DOHH2 (cell line): Measurements from ENCODE around the gene CMTM4.
A peak's percentile ranks its signal among the peaks of the same experiment; 100 is the strongest.
"Not testable (repeated sequence)": the region's sequence is repeated elsewhere in the genome, so short reads cannot be mapped to it uniquely, and the experiment has no call there.

Source experiments
- H3F3A ChIP-seq: fragments of 200-600 bp; sonication (generic), shearing (Covaris generic); 2 replicates; pipeline ENCODE4 v1.6.0; 2016; ENCODE audit warnings: antibody characterized with exemption, mild to moderate bottlenecking; ENCODE audit not compliant: control insufficient read depth, insufficient read depth
- H3K27ac ChIP-seq: fragments of 200-600 bp; sonication (generic); 2 replicates; pipeline ENCODE4 v1.5.1; 2014; ENCODE audit warnings: low read depth, mild to moderate bottlenecking, low read length, moderate library complexity
- H3K27me3 ChIP-seq: fragments of 200-600 bp; sonication (generic); 2 replicates; pipeline ENCODE4 v1.6.1; 2014; ENCODE audit warnings: mild to moderate bottlenecking, low read length, mixed read lengths; ENCODE audit not compliant: control insufficient read depth
- H3K36me3 ChIP-seq: fragments of 200-600 bp; sonication (generic); 2 replicates; pipeline ENCODE4 v1.6.1; 2014; ENCODE audit warnings: mild to moderate bottlenecking, low read length, moderate library complexity, mixed read lengths; ENCODE audit not compliant: control insufficient read depth
- H3K4me1 ChIP-seq: fragments of 200-600 bp; sonication (generic); 2 replicates; pipeline ENCODE4 v1.6.1; 2014; ENCODE audit warnings: mild to moderate bottlenecking, low read length, mixed read lengths; ENCODE audit not compliant: control insufficient read depth
- H3K4me2 ChIP-seq: fragments of 200-600 bp; sonication (generic); 2 replicates; pipeline ENCODE4 v1.6.0; 2014; ENCODE audit warnings: mild to moderate bottlenecking, low read length, moderate library complexity
- H3K4me3 ChIP-seq: fragments of 200-600 bp; sonication (generic); 2 replicates; pipeline ENCODE4 v1.5.1; 2014; ENCODE audit warnings: mild to moderate bottlenecking, low read length, mixed read lengths
- H3K79me2 ChIP-seq: fragments of 200-600 bp; sonication (generic); 2 replicates; pipeline ENCODE4 v1.6.1; 2014; ENCODE audit warnings: mild to moderate bottlenecking, low read length, mixed read lengths; ENCODE audit not compliant: control insufficient read depth
- H3K9me2 ChIP-seq: fragments of 200-600 bp; sonication (generic); replicated peaks from 2 replicates; pipeline ENCODE4 v1.6.1; 2014; ENCODE audit warnings: mild to moderate bottlenecking, low read length, mixed read lengths; ENCODE audit not compliant: control insufficient read depth
- H3K9me3 ChIP-seq: fragments of 200-600 bp; sonication (generic); 2 replicates; pipeline ENCODE4 v1.6.1; 2014; ENCODE audit warnings: antibody characterized with exemption, low read length, mixed read lengths; ENCODE audit not compliant: control insufficient read depth, insufficient read depth
- H4K20me1 ChIP-seq: fragments of 200-600 bp; sonication (generic); 2 replicates; pipeline ENCODE4 v1.6.0; 2014; ENCODE audit warnings: low read depth, mild to moderate bottlenecking, antibody characterized with exemption, low read length, moderate library complexity; ENCODE audit not compliant: control insufficient read depth, insufficient read depth
- EZH2phosphoT487 ChIP-seq: fragments of 200-600 bp; sonication (generic); IDR thresholded peaks from 2 replicates; pipeline ENCODE4 v1.6.1; 2017; ENCODE audit warnings: borderline replicate concordance, mild to moderate bottlenecking, antibody characterized with exemption, low read length, moderate library complexity, mixed read lengths
- TF ChIP-seq, protein P1 (sequence below): fragments of 200-600 bp; sonication (generic); IDR thresholded peaks from one replicate; pipeline ENCODE4 v1.5.1; 2014; ENCODE audit warnings: antibody characterized with exemption, mild to moderate bottlenecking, low read depth, low read length; ENCODE audit not compliant: poor library complexity, severe bottlenecking

Gene CMTM4

DNA sequence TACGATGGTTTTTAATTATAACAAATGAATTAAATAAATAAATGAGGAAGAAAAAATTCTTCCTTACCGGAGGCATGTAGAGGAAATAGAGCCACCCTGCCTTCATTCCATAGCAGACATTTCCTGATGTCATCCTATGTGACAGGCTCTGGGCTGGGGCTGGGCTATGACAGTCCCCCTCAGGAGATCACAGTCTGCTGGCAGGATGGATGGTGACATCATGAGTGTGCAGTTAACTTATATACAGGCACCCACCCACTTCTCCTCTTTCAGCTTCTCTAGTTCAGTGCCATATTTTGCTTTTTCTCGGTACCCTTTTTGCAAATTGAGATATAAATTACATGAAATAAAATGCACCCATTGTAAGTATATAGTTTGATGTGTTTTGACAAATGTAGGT lies 98.4 kb downstream of the CMTM4 start:
- TF ChIP-seq, protein P1, sequence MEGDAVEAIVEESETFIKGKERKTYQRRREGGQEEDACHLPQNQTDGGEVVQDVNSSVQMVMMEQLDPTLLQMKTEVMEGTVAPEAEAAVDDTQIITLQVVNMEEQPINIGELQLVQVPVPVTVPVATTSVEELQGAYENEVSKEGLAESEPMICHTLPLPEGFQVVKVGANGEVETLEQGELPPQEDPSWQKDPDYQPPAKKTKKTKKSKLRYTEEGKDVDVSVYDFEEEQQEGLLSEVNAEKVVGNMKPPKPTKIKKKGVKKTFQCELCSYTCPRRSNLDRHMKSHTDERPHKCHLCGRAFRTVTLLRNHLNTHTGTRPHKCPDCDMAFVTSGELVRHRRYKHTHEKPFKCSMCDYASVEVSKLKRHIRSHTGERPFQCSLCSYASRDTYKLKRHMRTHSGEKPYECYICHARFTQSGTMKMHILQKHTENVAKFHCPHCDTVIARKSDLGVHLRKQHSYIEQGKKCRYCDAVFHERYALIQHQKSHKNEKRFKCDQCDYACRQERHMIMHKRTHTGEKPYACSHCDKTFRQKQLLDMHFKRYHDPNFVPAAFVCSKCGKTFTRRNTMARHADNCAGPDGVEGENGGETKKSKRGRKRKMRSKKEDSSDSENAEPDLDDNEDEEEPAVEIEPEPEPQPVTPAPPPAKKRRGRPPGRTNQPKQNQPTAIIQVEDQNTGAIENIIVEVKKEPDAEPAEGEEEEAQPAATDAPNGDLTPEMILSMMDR = no peak
- TF ChIP-seq EZH2phosphoT487 = no peak
- peaks cover 16% of the 10 kb centered on the region for H3K4me1 ChIP-seq
- H3F3A ChIP-seq = peaks cover 4% of the 10 kb centered on the region; the same call in 1 of the 2 replicates
- no peaks in the 10 kb centered on the region for H3K9me2 ChIP-seq
- H3K4me2 ChIP-seq = no peak overlapping the region
- H3K27me3 ChIP-seq = peaks cover 37% of the 10 kb centered on the region
- no peak overlapping the region for H3K4me3 ChIP-seq
- H3K36me3 ChIP-seq = no peaks in the 10 kb centered on the region
- peaks cover 17% of the 10 kb centered on the region for H3K9me3 ChIP-seq
- no peak overlapping the region for H3K27ac ChIP-seq
- no peaks in the 10 kb centered on the region for H3K79me2 ChIP-seq
- H4K20me1 ChIP-seq = no peaks in the 10 kb centered on the region

DNA sequence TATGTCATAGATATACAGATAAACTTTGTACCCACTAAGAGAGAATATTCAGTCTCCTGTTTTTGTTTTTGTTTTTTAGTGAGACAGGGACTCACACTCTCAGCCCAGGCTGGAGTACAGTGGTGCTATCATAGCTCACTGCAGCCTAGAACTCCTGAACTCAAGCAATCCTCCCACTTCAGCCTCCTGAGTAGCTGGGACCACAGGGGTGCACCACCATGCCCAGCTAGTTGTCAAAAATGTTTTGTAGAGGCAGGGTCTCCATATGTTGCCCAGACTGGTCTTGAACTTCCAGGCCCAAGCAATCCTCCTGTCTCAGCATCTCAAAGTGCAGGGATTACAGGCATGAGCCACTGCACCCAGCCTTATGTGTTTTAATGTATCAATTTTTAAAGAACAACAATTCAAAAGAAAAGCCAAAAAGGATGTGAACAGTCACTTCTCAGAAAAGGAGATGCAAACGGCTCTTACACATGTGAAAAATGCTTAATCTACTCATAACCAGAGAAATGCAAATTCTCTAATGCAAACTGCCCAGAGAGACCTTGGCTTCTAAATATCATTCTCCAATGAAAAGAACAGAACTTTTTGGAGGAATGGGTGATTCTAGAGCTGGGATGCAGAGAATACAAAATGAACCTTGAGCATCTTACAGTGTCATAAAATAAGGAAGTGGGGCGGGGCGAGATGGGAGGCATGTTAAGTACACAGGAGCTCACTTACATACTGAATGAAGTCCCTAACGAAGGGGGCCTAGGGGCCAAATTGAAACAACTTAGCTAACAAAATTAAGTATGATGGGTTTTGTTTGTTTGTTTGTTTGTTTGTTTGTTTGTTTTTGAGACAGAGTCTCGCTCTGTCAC lies 99.3 kb downstream of the CMTM4 start:
- H3F3A ChIP-seq = no peaks in the 10 kb centered on the region
- peaks cover 16% of the 10 kb centered on the region for H3K4me1 ChIP-seq
- no peak overlapping the region for H3K4me3 ChIP-seq
- H3K4me2 ChIP-seq = no peak overlapping the region
- no peak overlapping the region for H3K27ac ChIP-seq
- H3K79me2 ChIP-seq = no peaks in the 10 kb centered on the region
- H4K20me1 ChIP-seq = no peaks in the 10 kb centered on the region
- peaks cover 17% of the 10 kb centered on the region for H3K9me3 ChIP-seq
- H3K36me3 ChIP-seq = no peaks in the 10 kb centered on the region
- H3K27me3 ChIP-seq = peaks cover 35% of the 10 kb centered on the region
- H3K9me2 ChIP-seq = no peaks in the 10 kb centered on the region
- no peak for TF ChIP-seq EZH2phosphoT487
- TF ChIP-seq, protein P1 = no peak

GRCh38 chr16:66596559-66596958 lies 100.0 kb downstream of the CMTM4 start:
- not testable (repeated sequence) for H3K79me2 ChIP-seq, H4K20me1 ChIP-seq, H3K4me3 ChIP-seq, H3K9me2 ChIP-seq, H3K27ac ChIP-seq, H3K36me3 ChIP-seq, H3K4me2 ChIP-seq, H3F3A ChIP-seq
- Histone ChIP-seq H3K4me1 (peaks cover 16% of the 10 kb centered on the region), H3K27me3 (peaks cover 38% of the 10 kb centered on the region), H3K9me3 (peaks cover 12% of the 10 kb centered on the region)

DNA sequence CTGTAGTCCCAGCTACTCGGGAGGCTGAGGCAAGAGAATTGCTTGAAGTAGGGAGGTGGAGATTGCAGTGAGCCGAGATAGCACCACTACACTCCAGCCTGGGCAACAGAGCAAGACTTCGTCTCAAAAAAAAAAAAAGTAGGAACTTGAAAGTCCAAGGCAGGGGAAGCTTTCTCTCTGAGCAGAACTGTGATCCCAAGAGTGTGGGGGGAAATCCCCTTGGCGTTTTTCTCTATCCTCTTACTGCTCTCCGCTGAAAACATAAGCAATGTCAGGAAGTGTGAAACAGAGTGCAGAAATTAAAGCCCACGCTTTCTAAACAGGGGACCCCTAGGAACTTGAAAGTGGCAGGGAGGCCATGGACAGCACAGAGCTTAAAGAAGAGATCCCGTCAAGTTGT lies 101.8 kb downstream of the CMTM4 start:
- no peak overlapping the region for H3K4me3 ChIP-seq
- no peaks in the 10 kb centered on the region for H3K9me2 ChIP-seq
- no peak overlapping the region for H3K27ac ChIP-seq
- peaks cover 19% of the 10 kb centered on the region for H3K4me1 ChIP-seq
- peaks cover 39% of the 10 kb centered on the region for H3K27me3 ChIP-seq
- H3K36me3 ChIP-seq = no peaks in the 10 kb centered on the region
- peak overlapping the region; percentile 36; the same call in 1 of the 2 replicates for H3K4me2 ChIP-seq
- no peak for TF ChIP-seq EZH2phosphoT487
- TF ChIP-seq, protein P1 = no peak
- H3K9me3 ChIP-seq = no peaks in the 10 kb centered on the region
- H3K79me2 ChIP-seq = no peaks in the 10 kb centered on the region
- no peaks in the 10 kb centered on the region for H3F3A ChIP-seq
- no peaks in the 10 kb centered on the region for H4K20me1 ChIP-seq
